GM18867 (cell line): ENCODE measurements around the gene SLC66A2.

Experiments used
- ATAC-seq: cut with Tn5 transposase; IDR thresholded peaks from one replicate; pipeline ENCODE4 v1.9.1; 2021; ENCODE audit warnings: mild to moderate bottlenecking, moderate library complexity; ENCODE audit not compliant: unreplicated experiment

SLC66A2 gene

GRCh38 chr18:79938196-79938595 is 13.3 kb downstream of the SLC66A2 start:
- no peak for ATAC-seq

DNA sequence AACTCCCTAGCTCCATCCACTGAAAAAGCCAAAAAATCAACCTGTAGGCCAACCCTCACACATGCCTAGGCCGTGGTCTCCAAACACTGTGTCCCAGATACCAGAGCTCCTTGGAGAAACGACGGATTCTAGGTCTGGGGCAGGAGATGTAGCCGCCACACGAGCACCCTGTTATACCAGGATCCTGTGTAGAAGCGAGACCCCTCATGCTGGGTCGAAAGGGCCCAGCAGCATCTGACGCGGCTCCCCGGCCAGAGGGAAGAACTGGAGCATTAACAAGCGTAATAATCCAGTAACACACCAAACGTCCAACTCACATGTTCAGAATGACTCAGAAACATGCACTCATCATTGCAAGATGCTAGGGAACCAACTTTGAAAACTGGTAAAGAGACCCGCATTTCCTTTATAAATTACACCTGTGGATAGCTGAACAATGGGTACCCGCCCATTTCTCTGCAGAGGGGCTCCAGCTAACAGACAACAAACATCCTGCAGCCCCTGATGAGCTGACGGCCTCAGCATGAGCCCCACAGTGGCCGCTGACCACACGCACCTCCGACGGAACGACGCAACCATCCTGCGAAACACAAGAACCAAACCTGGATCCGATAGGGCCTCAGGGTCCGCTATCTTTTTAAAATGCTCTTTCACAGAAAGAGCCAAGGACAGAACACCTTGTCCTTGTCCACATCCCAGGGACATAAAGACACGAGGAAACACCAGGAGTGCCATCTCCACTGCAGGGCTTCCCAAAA is 14.2 kb downstream of the SLC66A2 start:
- no peak for ATAC-seq

DNA sequence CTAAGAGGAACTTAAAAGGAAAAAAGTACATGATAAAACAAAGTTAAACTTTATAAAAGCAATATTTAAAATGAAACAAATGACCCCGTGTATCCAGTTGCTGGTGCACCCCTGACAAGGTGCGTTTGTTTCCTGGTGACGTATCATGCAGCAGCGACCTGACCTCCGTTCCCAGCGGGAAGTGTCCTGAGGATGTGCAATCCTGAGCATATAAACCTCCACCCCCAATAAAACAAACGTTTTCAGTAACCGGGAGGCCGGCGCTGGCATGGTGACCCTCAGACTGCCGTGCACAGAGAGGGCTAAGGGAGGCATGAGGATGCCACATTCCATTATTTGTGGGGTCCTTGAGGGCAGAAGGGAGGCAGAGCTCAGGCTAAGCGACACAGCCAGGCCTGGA is 14.8 kb downstream of the SLC66A2 start:
- no peak for ATAC-seq

DNA sequence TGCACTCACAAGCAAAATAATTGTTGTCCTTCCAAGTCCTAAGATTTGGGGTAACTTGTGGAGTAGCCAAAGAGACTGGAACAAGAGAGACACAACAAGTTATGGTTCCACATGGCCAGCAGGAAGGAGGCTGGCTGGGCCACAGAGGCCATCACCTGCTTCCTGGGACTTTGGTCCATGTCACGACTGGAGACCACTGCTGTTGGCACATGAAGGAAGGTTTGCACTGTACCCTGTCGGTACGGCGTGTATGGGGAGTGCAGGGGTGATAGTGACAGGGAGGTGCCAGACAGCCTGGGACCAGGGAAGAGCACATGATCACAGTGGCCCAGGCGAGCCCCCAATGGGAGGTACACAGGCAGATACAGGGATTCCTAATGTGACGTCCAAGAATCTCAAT is 15.5 kb downstream of the SLC66A2 start:
- no peak for ATAC-seq

DNA sequence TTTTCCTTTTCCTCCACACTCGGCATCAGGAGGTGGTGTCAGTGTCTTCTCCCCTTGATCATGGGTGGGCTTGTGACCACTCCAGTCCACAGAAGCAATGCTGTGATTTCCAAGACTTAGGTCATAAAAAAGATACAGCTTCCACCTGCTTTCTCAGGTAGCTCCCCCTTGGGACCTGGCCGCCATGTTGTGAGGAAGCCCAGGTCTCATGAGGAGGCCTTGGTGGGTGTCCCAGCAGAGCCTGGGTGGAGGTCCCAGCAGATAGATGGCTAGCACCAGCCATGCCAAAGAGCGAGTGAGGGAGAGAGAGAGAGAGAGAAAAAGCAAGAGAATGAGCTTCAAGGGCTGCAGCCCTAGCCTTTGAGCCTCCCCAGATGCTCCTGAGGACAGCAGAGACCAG is 16.0 kb downstream of the SLC66A2 start:
- ATAC-seq = no peak

- ATAC-seq = no peak
Measured at GRCh38 chr18:79935098-79935480, 16.4 kb downstream of the SLC66A2 start.

DNA sequence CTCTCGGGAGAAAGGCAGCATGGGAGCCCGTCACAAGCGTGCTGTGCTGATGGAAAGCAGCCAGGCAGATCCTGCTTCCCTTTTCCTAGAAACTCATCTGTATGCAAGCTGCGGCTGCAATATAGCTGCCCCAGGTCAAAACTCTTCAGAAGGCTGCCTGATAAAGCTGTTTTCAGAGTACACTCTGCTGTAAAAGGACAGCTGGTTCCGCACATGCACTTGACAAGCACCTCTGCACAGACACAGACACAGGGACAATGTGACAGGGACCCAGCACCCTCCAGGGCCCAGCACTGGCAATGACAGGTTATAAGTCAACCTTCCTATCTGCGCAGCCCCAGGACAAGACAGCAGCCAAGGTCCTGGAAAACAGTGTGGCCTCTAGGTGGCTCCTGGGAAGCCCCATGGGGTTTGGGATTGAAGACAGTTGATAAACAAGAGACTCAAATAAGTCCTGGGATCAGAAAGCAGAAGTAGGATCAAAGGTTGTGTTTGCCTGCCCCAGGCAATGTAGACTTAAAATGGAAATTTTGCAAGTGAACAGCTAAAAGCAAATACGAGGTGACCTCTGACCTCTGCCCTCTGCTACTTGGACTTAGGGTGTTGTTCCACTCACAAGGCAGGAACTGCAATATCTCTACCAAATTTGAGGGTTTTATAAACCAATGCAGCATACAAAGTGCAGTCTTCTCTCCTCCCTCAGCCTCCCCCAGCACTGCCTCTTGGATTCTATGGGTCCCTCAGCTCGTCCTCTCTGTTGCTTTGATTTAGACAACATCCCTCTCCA is 16.9 kb downstream of the SLC66A2 start:
- no peak for ATAC-seq

- ATAC-seq = no peak
Measured at GRCh38 chr18:79933765-79934164, 17.7 kb downstream of the SLC66A2 start.

GRCh38 chr18:79932907-79933306 is 18.5 kb downstream of the SLC66A2 start:
- no peak for ATAC-seq

DNA sequence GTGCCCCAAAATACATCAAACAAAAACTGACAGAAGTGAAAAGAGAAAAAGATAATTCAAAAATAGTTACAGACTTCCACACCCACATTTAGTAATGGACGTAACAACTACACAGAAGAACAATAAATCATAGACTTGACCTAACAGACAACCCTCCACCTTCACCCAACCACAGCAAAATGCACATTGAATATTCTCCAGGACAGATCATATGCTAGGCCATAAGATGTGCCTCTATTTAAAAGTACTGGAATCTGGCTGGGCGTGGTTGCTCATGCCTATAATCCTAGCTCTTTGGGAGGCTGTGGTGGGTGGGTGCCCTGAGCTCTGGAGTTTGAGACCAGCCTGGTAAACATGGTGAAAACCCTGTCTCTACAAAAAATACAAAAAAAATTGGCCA is 20.0 kb downstream of the SLC66A2 start:
- no peak for ATAC-seq

DNA sequence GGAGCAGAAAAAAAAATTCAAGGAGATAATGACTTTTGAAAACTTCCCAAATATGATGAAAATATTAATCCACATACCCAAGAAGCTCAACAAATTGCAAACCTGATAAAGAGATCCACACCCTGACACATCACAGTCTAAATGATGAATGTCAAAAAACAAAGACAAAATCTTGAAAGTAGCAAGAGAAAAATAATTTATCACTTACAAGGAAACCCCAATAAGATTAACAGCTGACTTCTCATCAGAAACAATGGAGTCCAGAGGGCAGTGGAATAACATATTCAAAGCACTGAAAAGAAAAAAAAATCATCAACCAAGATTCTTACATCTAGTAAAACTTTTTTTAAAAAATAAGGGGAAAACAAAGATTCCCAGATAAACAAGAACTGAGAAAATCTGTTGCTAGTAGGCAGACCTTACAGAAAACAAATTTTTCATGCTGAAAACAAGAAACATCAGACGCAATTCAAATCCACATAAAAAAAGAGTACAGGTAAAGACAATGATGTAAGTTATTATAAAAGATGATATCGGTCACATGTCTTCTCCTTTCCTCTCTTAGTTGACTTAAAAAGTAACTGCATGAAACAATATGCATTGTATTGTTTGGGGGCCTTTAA is 21.3 kb downstream of the SLC66A2 start:
- ATAC-seq = no peak

DNA sequence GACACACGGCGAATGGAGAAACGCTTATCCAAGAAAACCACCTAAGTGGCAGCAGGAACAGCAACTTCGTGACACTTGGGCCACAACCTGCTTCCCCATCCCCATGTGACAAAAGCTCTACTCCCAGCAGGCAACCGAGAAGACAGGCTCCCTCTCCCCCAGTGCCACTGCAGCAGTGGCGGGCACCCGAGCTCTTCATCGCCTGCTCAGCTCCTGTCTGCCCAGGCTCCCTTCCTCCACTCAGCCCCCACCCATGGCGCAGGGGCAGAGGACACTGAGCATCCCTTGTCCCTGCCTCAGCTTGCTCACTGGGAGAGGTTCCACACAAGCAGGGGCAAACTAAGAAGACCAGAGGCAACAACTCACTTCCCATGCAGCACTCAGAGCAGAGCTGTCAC is 22.9 kb downstream of the SLC66A2 start:
- ATAC-seq = no peak

DNA sequence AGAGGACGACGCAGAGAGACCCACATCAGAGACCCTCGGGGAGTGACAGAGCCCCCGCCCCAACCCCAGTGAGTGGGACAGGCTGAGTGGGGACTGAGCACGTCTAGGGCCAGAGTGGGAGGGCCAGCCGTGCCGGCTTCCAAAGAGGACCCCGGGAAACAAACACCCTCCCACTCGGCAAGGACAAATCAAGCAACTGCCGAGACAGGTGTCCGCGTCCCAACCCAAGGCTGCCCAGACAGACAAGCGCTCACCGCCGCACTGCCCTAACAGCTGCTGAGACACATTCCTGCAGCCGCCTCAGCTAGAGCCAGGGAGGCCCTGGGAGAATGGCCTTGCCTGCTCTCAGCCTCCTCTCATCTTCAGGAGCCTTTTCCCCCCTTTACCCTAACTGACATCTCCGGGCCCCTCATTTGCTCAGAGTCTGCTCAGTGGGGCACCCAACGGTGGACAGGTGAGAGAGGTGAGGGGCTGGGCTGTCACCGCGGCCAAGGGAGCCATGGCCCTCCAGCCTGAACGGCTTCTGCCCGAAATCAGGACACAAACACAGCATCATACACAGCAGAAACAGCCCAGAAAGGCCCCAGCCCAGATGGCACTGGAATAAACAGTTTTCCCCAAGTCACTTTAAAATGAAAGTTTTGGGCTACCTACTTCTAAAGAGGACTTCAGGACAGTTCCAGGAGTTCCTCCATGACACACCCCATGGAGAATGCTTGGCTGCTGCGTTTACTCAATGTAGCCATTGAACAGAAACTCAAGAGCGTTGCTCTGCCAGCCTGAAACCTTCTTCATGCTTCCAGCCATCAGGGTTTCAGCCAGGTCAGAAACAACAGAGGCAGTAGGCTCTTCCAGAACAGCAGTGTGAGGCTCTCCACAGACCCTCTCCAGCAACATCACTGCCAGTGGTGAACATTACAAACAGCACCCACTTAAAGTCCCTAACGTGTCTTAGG is 23.6 kb downstream of the SLC66A2 start:
- ATAC-seq = no peak

DNA sequence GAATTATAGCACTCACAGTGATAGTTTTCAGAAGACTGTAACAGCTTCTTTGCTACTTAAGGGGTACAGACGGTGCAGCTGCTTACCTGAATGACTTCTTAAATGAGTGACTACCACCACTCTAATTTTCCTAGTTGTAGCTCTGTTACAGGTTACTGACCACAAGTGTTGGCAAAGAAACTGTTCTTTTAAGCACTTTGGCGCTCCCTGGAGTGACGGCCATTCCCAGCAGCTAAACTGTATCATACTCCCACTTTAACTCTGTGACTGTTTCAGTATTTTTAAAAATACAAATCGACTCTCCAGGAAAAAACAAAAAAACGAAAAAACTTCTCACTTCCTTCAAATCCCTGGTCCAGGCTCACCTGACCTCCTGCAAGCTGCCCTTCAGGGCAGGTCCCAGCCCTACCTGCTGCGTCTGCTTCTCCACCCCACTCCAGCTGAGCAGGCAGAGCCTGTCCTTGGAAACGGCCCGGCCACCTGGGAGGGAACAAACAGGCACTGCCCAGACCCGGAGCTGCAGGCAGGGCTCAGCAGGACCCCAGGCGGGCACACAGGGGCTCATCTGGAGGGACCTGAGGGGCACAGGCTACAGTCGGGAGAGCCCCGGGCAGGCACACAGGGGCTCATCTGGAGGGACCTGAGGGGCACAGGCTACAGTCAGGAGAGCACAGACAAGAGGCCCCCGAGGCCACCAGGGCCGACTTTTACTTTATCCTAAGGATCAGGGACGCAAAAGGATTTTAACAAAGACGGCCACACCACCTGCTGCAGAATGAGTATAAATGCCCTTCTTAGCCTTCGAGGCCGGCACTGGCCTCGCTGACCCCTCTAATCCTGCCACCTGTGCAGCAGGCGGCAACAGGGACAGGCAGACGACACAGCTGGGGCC is 24.5 kb downstream of the SLC66A2 start:
- no peak for ATAC-seq

GRCh38 chr18:79926306-79926705 is 25.1 kb downstream of the SLC66A2 start:
- no peak for ATAC-seq

DNA sequence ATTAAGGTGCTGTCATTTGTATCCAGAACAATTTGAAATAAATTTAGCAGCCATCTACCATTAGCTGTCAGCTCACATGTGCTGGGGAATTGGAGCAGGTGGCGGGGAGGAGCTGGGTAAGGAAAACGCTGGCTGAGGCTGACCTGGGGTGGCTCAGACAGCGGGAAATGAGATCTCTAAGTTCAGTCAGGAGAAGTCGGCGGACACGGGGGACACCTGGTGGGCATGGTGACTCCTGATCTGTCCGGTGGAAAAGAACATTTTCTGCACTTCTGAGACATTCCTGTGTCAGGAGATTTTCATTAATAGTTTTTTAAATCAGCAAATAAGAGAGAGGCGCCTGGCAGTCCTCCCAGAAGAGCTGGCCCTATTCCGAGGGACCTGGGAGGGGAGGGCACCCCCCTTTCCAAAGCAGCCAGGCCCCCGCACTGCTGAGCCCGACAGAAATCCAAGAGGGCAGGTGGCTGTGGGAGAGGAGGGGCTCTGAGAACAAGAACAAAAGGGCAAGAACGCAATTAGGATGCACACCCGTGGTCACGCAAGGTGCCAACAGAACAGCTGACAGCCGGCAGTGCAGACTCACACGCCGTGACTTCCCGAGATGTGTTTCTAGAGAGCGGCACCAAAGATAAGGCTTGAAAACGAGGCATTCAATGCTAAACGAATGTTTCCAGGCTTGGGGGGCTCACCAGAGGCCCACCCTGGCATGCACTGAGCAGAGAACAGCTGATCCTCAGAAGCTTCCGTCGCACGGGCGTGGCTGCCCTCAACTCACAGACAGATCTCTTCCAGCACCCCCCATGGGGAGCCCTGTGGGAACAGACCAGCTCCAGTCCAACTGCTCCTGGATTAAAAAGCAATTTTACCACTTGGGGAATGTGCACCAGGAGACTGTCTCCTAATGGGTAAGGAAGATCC is 26.4 kb downstream of the SLC66A2 start:
- no peak for ATAC-seq

- ATAC-seq = no peak
Measured at GRCh38 chr18:79923896-79924585, 27.4 kb downstream of the SLC66A2 start.

GRCh38 chr18:79922971-79923411 is 28.5 kb downstream of the SLC66A2 start:
- ATAC-seq = no peak
